ENCODE measurements around the gene KIAA0753. TPM values are rescaled to one million over a fixed set of nuclear protein-coding genes. Genes with fewer than 3 reads are reported as not detected.

Gene KIAA0753
- total and polyA plus RNA-seq, 9 of the 15 experiments (the other 6 are each of a cell fraction or from before 2014, with no cell fraction given): 2.0 to 9.0 (median 6.9) TPM

DNA sequence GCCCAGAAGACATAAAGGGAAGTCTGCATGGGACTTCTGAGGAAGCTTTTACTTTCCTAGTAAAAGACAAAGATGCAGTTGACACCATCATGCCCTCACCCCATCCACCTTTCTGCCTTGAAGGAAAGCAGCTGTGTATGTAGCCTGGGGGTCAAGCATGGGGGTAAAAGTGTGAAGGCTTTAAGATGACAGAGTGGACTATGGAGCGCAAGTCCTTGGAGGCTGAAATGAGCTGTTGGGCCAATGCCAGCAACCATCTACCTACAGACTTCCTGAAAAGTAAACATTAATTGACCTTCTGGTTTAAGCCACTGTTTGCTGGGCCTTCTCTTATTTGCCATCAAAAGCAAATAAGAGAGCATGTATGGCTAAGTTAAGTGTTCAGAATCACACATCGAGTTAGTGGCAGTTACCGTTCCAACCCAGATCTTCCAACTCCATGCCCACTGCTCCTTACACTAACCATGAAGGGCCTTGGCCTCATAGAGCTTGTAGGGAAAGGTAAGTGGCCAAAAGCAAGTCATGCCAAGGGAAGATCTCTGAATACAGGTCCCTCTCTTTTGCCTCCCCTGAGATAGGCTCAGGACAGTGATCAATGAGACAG is 42.7 kb upstream of the KIAA0753 start:
- no peak overlapping the region for H3K4me3 ChIP-seq
- in situ Hi-C loops (cut with MboI): no loop called here
- WGBS (ENCODE audit: insufficient coverage, low coverage, missing lambda C conversion rate): 11% methylated on average over 1 of the region's 3 CpGs

More for the DNA sequence above, 42.7 kb upstream of the KIAA0753 start:
- no peaks in the 10 kb centered on the region for H3K9me3 ChIP-seq (replicated peaks; ENCODE audit: control insufficient read depth, insufficient read depth, low read depth, low read length)
- intact Hi-C loops (cut with micrococcal nuclease): no loop called here
- peaks cover 10 to 42% of the 10 kb centered on the region in 2 experiments; a peak in 4 of 5 replicates for H3K27me3 ChIP-seq (ENCODE audit: control insufficient read depth in 2 of 2, insufficient read depth in 2 of 2, low read length in 2 of 2)
- TF ChIP-seq, protein P1, sequence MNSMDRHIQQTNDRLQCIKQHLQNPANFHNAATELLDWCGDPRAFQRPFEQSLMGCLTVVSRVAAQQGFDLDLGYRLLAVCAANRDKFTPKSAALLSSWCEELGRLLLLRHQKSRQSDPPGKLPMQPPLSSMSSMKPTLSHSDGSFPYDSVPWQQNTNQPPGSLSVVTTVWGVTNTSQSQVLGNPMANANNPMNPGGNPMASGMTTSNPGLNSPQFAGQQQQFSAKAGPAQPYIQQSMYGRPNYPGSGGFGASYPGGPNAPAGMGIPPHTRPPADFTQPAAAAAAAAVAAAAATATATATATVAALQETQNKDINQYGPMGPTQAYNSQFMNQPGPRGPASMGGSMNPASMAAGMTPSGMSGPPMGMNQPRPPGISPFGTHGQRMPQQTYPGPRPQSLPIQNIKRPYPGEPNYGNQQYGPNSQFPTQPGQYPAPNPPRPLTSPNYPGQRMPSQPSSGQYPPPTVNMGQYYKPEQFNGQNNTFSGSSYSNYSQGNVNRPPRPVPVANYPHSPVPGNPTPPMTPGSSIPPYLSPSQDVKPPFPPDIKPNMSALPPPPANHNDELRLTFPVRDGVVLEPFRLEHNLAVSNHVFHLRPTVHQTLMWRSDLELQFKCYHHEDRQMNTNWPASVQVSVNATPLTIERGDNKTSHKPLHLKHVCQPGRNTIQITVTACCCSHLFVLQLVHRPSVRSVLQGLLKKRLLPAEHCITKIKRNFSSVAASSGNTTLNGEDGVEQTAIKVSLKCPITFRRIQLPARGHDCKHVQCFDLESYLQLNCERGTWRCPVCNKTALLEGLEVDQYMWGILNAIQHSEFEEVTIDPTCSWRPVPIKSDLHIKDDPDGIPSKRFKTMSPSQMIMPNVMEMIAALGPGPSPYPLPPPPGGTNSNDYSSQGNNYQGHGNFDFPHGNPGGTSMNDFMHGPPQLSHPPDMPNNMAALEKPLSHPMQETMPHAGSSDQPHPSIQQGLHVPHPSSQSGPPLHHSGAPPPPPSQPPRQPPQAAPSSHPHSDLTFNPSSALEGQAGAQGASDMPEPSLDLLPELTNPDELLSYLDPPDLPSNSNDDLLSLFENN (IDR thresholded peaks at IDR 0.05; ENCODE audit: low read depth in 2 of 2, low read length in 2 of 2): no peak
- no peak for TF ChIP-seq KLF16 (IDR thresholded peaks at IDR 0.05)
- TF ChIP-seq E2F6 (IDR thresholded peaks at IDR 0.05; ENCODE audit: borderline replicate concordance in 1 of 2, extremely low read depth in 1 of 2, insufficient read depth in 1 of 2, insufficient read length in 1 of 2, low read depth in 1 of 2, low read length in 1 of 2, poor library complexity in 1 of 2, severe bottlenecking in 1 of 2): no peak
- no peak overlapping the region for H3K9ac ChIP-seq (ENCODE audit: insufficient read depth in 1 of 2, low read depth in 2 of 2, low read length in 2 of 2)
- H3K36me3 ChIP-seq (ENCODE audit: control insufficient read depth, insufficient read depth, low read length): no peaks in the 10 kb centered on the region
- ChIA-PET POLR2A (interaction anchor here (0.6 kb wide), 1 partner anchor 976 kb away, joined by 3 read pairs; no protein-coding TSS in a partner anchor), CTCF (ENCODE audit: low intra/inter-chr PET ratio) (no interaction called here)
- H3K9me1 ChIP-seq (ENCODE audit: control insufficient read depth, insufficient read depth, low read length): no peaks in the 10 kb centered on the region
- FAIRE-seq: no peak
- ATAC-seq: no peak
- no TSS peak for BruUV-seq (replicated peaks)
- no peak overlapping the region for H3K27ac ChIP-seq (ENCODE audit: extremely low read depth, low read depth, low read length)
- H2AFZ ChIP-seq (ENCODE audit: low read depth, low read length): no peak overlapping the region
- H3K4me2 ChIP-seq (ENCODE audit: insufficient read depth, low read length): no peak overlapping the region
- no peaks in the 10 kb centered on the region for H3K79me2 ChIP-seq (ENCODE audit: control insufficient read depth, insufficient read depth, low read length)
- DNase-seq (ENCODE audit: extremely low read depth in 1 of 4, low spot score in 3 of 4): no peak
- H4K20me1 ChIP-seq (replicated peaks; ENCODE audit: control insufficient read depth, insufficient read depth, low read length): no peaks in the 10 kb centered on the region
- no peaks in the 10 kb centered on the region for H3K4me1 ChIP-seq (replicated peaks in 1 of 2; ENCODE audit: control insufficient read depth in 2 of 2, insufficient read depth in 2 of 2, low read length in 2 of 2)

All from K562 (cell line).